ENCODE data around the gene TTC3. TPM values are rescaled to one million over a fixed set of nuclear protein-coding genes. Genes with fewer than 3 reads are reported as not detected.

The TTC3 gene
- total and polyA plus RNA-seq, 10 of the 15 experiments (the other 5 are each of a cell fraction or from before 2014, with no cell fraction given), result 23.1 to 94.9 (median 72.7) TPM

- TF ChIP-seq CTCF (IDR thresholded peaks at IDR 0.05 in 2 of 3, conservative IDR thresholded peaks at IDR 0.05 in 1 of 3; ENCODE audit: control insufficient read depth in 2 of 3, extremely low read depth in 1 of 3, insufficient read depth in 1 of 3, low read depth in 3 of 3, low read length in 3 of 3) (peak; percentile 54 to 84 (median 62)), PAX5 (IDR thresholded peaks at IDR 0.05; ENCODE audit: borderline replicate concordance, low read depth, low read length) (no peak; the same call in 1 of the 2 replicates), SMAD1 (IDR thresholded peaks at IDR 0.05; ENCODE audit: low read depth, partially characterized antibody) (no peak), ZNF384 (IDR thresholded peaks at IDR 0.05; ENCODE audit: borderline replicate concordance, low read depth, low read length) (no peak), RELB (IDR thresholded peaks at IDR 0.05; ENCODE audit: low read depth) (peak; percentile 47; the same call in 1 of the 2 replicates), ELK1 (IDR thresholded peaks at IDR 0.05; ENCODE audit: low read depth, low read length) (peak; percentile 68; the same call in 1 of the 2 replicates), HDGF (IDR thresholded peaks at IDR 0.05) (no peak), FOXK2 (IDR thresholded peaks at IDR 0.05) (peak; percentile 30; the same call in 1 of the 2 replicates), ZZZ3 (IDR thresholded peaks at IDR 0.05; ENCODE audit: control insufficient read depth, insufficient read length, low read depth) (no peak), HDAC6 (IDR thresholded peaks at IDR 0.05; ENCODE audit: unreplicated experiment) (no peak), SREBF2 (IDR thresholded peaks at IDR 0.05; ENCODE audit: low read length) (no peak), NRF1 (conservative IDR thresholded peaks at IDR 0.05; ENCODE audit: low read depth, low read length) (no peak), IRF5 (IDR thresholded peaks at IDR 0.05; ENCODE audit: borderline replicate concordance) (no peak), ZNF207 (IDR thresholded peaks at IDR 0.05; ENCODE audit: borderline replicate concordance) (peak; percentile 58; the same call in 1 of the 2 replicates), MYC (IDR thresholded peaks at IDR 0.05; ENCODE audit: insufficient read depth, insufficient read length, insufficient replicate concordance, low read length, severe bottlenecking) (peak; percentile 69), JUND (IDR thresholded peaks at IDR 0.05; ENCODE audit: low read depth, low read length) (no peak), IKZF1 (conservative IDR thresholded peaks at IDR 0.05) (peak; percentile 98), ZNF274 (IDR thresholded peaks at IDR 0.05; ENCODE audit: insufficient read depth, insufficient read length) (no peak), ZNF687 (IDR thresholded peaks at IDR 0.05) (peak; percentile 94), POLR2A (IDR thresholded peaks at IDR 0.05; ENCODE audit: low read depth, low read length) (peak; percentile 92)
These were observed 148.1 kb downstream of the TTC3 start (continued) for GRCh38 chr21:37220981-37221664.

Measured in GM12878 (cell line).